Keratinocyte (primary cell): ENCODE results near the gene RRBP1. TPM values are rescaled to one million over a fixed set of nuclear protein-coding genes. Genes with fewer than 3 reads are reported as not detected.
A peak's percentile ranks its signal among the peaks of the same experiment; 100 is the strongest.

Source experiments
- DNase-seq: peaks from one replicate; pipeline ENCODE4 v3.0.0-alpha.2; 2011; ENCODE audit warnings: low read depth, missing footprints, low spot score
- FAIRE-seq: peaks from 2 replicates; lab custom pipeline; 2011; peaks lifted over from hg19 to GRCh38; lab: Jason Lieb, UNC
- H2AFZ ChIP-seq: 2 replicates; pipeline ENCODE4 v1.6.0; 2012; ENCODE audit warnings: low read length, control low read depth, inconsistent platforms; ENCODE audit not compliant: control insufficient read depth
- H3K27ac ChIP-seq: 2 replicates; pipeline ENCODE4 v1.5.1; 2011; ENCODE audit warnings: low read length; ENCODE audit not compliant: control insufficient read depth, insufficient read depth
- H3K27me3 ChIP-seq: 3 replicates; pipeline ENCODE4 v1.6.0; 2011; ENCODE audit warnings: low read length; ENCODE audit not compliant: control insufficient read depth, insufficient read depth; ENCODE audit errors: extremely low read depth
- H3K36me3 ChIP-seq, 2 experiments: 2 replicates in 1 of 2; 3 replicates in 1 of 2; pipeline ENCODE4 v1.5.1; 2011; ENCODE audit warnings: low read length in 2 of 2, mild to moderate bottlenecking in 1 of 2; ENCODE audit not compliant: control insufficient read depth in 2 of 2, insufficient read depth in 2 of 2; ENCODE audit errors: extremely low read depth in 1 of 2
- H3K4me1 ChIP-seq: 3 replicates; pipeline ENCODE4 v1.5.1; 2011; ENCODE audit warnings: low read length; ENCODE audit not compliant: control insufficient read depth, insufficient read depth; ENCODE audit errors: extremely low read depth
- H3K4me2 ChIP-seq: 3 replicates; pipeline ENCODE4 v1.6.0; 2011; ENCODE audit warnings: low read depth, low read length; ENCODE audit not compliant: control insufficient read depth, insufficient read depth; ENCODE audit errors: extremely low read depth
- H3K4me3 ChIP-seq, 3 experiments: fragments of 200-600 bp in 1 of 3; sonication (generic) in 1 of 3; 2 replicates in 2 of 3; 3 replicates in 1 of 3; pipeline ENCODE4 v1.5.1; 2011 to 2016; ENCODE audit warnings: low read length in 3 of 3, mild to moderate bottlenecking in 3 of 3, control low read depth in 2 of 3, inconsistent platforms in 1 of 3, low read depth in 1 of 3, mixed read lengths in 1 of 3, mixed run types in 1 of 3, moderate library complexity in 1 of 3; ENCODE audit not compliant: control insufficient read depth in 2 of 3, insufficient read depth in 2 of 3; ENCODE audit errors: extremely low read depth in 1 of 3
- H3K79me2 ChIP-seq: 2 replicates; pipeline ENCODE4 v1.6.0; 2012; ENCODE audit warnings: low read length; ENCODE audit not compliant: control insufficient read depth, insufficient read depth
- H3K9ac ChIP-seq: 3 replicates; pipeline ENCODE4 v1.6.0; 2011; ENCODE audit warnings: low read length; ENCODE audit not compliant: control insufficient read depth, insufficient read depth; ENCODE audit errors: extremely low read depth
- H3K9me1 ChIP-seq: 3 replicates; pipeline ENCODE4 v1.6.0; 2011; ENCODE audit warnings: low read length; ENCODE audit not compliant: control insufficient read depth, insufficient read depth; ENCODE audit errors: extremely low read depth
- H3K9me3 ChIP-seq: 2 replicates; pipeline ENCODE4 v1.5.1; 2012; ENCODE audit warnings: low read depth, low read length; ENCODE audit not compliant: control insufficient read depth
- H4K20me1 ChIP-seq: 3 replicates; pipeline ENCODE4 v1.6.0; 2011; ENCODE audit warnings: low read length; ENCODE audit not compliant: control insufficient read depth, insufficient read depth; ENCODE audit errors: extremely low read depth
- EZH2 ChIP-seq: IDR thresholded peaks from one replicate; pipeline ENCODE4 v1.6.1; 2012; ENCODE audit warnings: inconsistent platforms, mild to moderate bottlenecking, low read length, moderate library complexity
- dilution Hi-C: fragments of 300-500 bp; cut with MboI; formaldehyde crosslinking; loops from one replicate; pipeline ENCODE4 v1.7.0; 2020; ENCODE audit warnings: low sequenced_read_pairs; ENCODE audit not compliant: extremely low pct_ligation_motif_present
- polyA plus RNA-seq, 5 experiments: library from polyadenylated mRNA; depleted of rRNA in 3 of 5; stranded (reverse) in 3 of 5; stranded (forward) in 1 of 5; unstranded in 1 of 5; fragments of >200 nt; gene quantifications; 1 replicate in 1 of 5; 2 replicates in 3 of 5; 3 replicates in 1 of 5; pipeline versions ENCODE4 v1.2.1 to v1.2.3, GENCODE V29; 2011 to 2012; ENCODE audit warnings: missing spikeins in 2 of 5, low read depth in 1 of 5, low replicate concordance in 1 of 5
- TF ChIP-seq, protein P1 (sequence below), 3 experiments: IDR thresholded peaks in 1 of 3; conservative IDR thresholded peaks in 1 of 3; optimal IDR thresholded peaks in 1 of 3; 2 replicates in 2 of 3; 3 replicates in 1 of 3; pipeline versions ENCODE3 to v1.5.1; 2011; ENCODE audit warnings: low read length in 3 of 3, mild to moderate bottlenecking in 3 of 3, moderate library complexity in 2 of 3, control low read depth in 1 of 3, inconsistent platforms in 1 of 3; ENCODE audit not compliant: insufficient read depth in 2 of 3; ENCODE audit errors: extremely low read depth in 1 of 3

The RRBP1 gene
- polyA plus RNA-seq, 1 donor (not counting 4 experiments of a cell fraction or from before 2014, with no cell fraction given) = 43.9 TPM

- dilution Hi-C loops = no loop called here
- H3K9ac ChIP-seq = peak overlapping the region; percentile 97
- peaks cover 27% of the 10 kb centered on the region for H3K4me1 ChIP-seq
- H3K9me3 ChIP-seq = no peaks in the 10 kb centered on the region
- peaks cover 20% of the 10 kb centered on the region for H4K20me1 ChIP-seq
- no peaks in the 10 kb centered on the region for H3K27me3 ChIP-seq
- H3K4me3 ChIP-seq = peak overlapping the region; percentile 89 to 100 (median 95)
- H3K9me1 ChIP-seq = no peaks in the 10 kb centered on the region
- no peak for TF ChIP-seq EZH2
- TF ChIP-seq, protein P1, sequence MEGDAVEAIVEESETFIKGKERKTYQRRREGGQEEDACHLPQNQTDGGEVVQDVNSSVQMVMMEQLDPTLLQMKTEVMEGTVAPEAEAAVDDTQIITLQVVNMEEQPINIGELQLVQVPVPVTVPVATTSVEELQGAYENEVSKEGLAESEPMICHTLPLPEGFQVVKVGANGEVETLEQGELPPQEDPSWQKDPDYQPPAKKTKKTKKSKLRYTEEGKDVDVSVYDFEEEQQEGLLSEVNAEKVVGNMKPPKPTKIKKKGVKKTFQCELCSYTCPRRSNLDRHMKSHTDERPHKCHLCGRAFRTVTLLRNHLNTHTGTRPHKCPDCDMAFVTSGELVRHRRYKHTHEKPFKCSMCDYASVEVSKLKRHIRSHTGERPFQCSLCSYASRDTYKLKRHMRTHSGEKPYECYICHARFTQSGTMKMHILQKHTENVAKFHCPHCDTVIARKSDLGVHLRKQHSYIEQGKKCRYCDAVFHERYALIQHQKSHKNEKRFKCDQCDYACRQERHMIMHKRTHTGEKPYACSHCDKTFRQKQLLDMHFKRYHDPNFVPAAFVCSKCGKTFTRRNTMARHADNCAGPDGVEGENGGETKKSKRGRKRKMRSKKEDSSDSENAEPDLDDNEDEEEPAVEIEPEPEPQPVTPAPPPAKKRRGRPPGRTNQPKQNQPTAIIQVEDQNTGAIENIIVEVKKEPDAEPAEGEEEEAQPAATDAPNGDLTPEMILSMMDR (optimal IDR thresholded peaks at IDR 0.05 in 1 of 3, IDR thresholded peaks at IDR 0.05 in 1 of 3, conservative IDR thresholded peaks at IDR 0.05 in 1 of 3; ENCODE audit: extremely low read depth in 1 of 3, insufficient read depth in 2 of 3, low read length in 3 of 3) = no peak
- peak overlapping the region; percentile 73 for H3K4me2 ChIP-seq
- peaks cover 66% of the 10 kb centered on the region for H3K79me2 ChIP-seq
- H3K36me3 ChIP-seq = peaks cover under 1 to 3% of the 10 kb centered on the region in 2 experiments
- H3K27ac ChIP-seq = peak overlapping the region; percentile 82
- no peak overlapping the region for H2AFZ ChIP-seq
- DNase-seq (no peak), FAIRE-seq (no peak)
Measured at GRCh38 chr20:17571153-17571527, 110.9 kb downstream of the RRBP1 start.

GRCh38 chr20:17570347-17571152, 111.5 kb downstream of the RRBP1 start:
- peaks cover 14% of the 10 kb centered on the region for H4K20me1 ChIP-seq
- FAIRE-seq = no peak

More at GRCh38 chr20:17570347-17571152, 111.5 kb downstream of the RRBP1 start:
- Histone ChIP-seq H3K9me1 (no peaks in the 10 kb centered on the region), H3K9ac (peak overlapping the region; percentile 97), H3K27me3 (no peaks in the 10 kb centered on the region), H3K27ac (peak overlapping the region; percentile 82), H3K9me3 (no peaks in the 10 kb centered on the region), H3K36me3 (peaks cover 0 to 3% of the 10 kb centered on the region in 2 experiments), H3K4me2 (peak overlapping the region; percentile 73), H3K4me3 (peak overlapping the region; percentile 89 to 100 (median 95)), H3K79me2 (peaks cover 60% of the 10 kb centered on the region), H2AFZ (no peak overlapping the region), H3K4me1 (peaks cover 29% of the 10 kb centered on the region)
- DNase-seq = no peak
- TF ChIP-seq EZH2 = no peak
- TF ChIP-seq, protein P1 (optimal IDR thresholded peaks at IDR 0.05 in 1 of 3, IDR thresholded peaks at IDR 0.05 in 1 of 3, conservative IDR thresholded peaks at IDR 0.05 in 1 of 3; ENCODE audit: extremely low read depth in 1 of 3, insufficient read depth in 2 of 3, low read length in 3 of 3) = peak in 1 of 3 experiments; percentile 16
- dilution Hi-C loops = no loop called here
